HL-60/S4 treated with retinoic acid at 250 ng/mL for 4 days and 3 days (cell line): ENCODE results near the gene GRM7.
"Not testable (repeated sequence)": the region's sequence is repeated elsewhere in the genome, so short reads cannot be mapped to it uniquely, and the experiment has no call there.

Source experiments
- in situ Hi-C: fragments of 300-500 bp; cut with MboI; formaldehyde crosslinking; loops from 2 replicates; pipeline ENCODE4 v1.7.0; 2022; ENCODE audit warnings: low sequenced_read_pairs

Gene GRM7

GRCh38 chr3:6860954-6861624 is at the start of gene GRM7:
TSS of gene GRM7 (plus strand) at chr3:6861115.
- in situ Hi-C loops, result no loop called here

DNA sequence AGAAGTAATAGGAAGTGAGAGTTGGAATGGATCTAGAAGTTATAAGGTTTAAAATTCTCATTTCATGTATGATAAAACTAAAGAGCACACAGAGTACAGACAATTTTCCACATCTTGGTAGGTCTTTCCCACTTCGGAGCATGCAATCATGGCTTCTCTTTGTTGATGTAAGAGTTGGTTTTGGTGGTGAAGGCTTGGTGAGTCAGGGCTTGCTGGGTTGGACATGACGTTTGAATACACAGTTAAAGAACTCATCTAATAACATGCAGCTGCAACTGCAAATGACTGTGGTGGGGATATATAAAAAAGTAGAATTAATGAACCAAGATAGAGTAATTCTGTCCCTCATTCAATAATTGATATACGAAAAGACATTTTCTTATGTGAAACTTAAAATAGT is 39.5 kb upstream of the GRM7 start:
- in situ Hi-C loops, result no loop called here

- in situ Hi-C loops, result no loop called here
Observed at GRCh38 chr3:6825524-6825923, 35.4 kb upstream of the GRM7 start.

DNA sequence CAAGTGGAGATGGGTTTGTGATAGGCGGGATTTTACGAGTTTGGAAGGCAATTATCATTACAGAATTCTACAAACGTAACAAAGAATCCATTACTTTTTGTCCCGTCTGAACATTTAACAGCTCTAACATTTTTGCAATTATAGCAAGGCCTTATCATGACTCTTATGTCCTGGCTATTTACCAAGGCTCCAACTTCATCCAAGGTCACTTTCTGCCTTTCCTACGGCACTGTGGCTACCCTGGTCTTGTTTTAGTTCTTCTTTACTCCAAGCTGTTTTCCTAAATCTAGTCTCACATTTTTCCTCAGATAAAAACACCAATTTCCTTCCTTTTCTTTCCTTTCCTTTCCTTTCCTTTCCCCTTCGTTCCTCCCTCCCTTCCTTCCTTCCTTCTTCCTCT is 33.5 kb upstream of the GRM7 start:
- in situ Hi-C loops, result no loop called here

DNA sequence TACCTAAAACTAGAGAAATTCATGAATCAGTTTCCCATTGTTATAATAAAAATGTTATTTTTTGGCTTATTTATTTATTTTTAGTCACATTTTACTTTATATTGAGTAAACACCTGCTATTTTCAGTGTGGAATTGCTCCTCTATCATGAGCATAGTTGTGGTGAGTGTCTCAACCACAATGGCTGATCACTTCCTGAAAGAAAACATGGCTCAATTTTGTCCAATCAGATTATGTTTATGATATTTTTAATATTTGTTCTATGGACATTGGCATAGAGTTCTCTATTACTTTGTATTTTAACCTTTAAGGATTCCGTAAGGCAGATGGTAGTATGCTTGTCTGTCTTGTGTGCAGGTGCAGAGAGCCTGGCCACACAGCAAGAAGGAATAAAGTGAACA is 16.2 kb upstream of the GRM7 start:
- in situ Hi-C loops, result no loop called here

GRCh38 chr3:6854184-6854583 is 6.7 kb upstream of the GRM7 start:
- in situ Hi-C loops, result no loop called here

GRCh38 chr3:6857510-6857909 is 3.4 kb upstream of the GRM7 start:
- in situ Hi-C loops, result no loop called here

DNA sequence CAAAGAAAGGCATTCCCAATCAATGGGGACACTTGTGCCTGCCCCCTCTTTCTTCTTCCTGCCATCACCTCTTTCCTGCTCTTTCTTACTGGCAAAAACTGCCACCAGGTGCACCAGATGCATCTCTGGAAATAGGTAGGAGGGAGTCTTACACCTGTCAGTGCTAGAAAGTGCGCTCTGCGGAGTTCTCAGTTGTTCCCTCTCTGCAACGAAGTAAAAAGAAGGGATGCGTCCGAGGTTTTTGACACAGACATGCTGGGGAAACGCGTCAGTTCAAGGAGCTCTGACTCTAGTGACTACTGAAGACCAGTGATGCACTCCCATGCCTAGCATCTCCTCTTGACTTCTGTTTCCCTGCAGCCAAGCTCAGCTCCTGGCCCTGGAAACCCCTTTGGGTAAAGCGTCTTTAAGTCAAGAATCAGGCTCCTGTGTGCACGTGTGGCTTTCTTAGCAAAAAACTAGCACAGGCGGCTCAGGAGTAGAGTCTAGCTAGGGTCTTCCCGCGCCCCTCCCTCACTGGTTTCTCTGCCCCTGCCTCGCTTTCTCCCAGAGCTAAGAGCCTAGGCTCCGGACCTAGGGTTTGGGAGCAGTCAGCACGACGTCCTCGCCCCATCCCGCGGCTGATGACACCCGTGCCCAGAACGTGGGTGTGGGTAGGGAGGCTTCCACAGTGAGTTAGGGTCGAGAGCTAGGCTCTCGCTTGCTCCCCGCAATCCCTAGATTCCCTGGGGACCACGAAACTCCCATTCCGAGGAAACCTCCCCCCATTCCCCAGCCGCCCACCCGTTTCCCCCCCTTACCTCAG is 564 bp upstream of the GRM7 start:
- in situ Hi-C loops, result no loop called here

DNA sequence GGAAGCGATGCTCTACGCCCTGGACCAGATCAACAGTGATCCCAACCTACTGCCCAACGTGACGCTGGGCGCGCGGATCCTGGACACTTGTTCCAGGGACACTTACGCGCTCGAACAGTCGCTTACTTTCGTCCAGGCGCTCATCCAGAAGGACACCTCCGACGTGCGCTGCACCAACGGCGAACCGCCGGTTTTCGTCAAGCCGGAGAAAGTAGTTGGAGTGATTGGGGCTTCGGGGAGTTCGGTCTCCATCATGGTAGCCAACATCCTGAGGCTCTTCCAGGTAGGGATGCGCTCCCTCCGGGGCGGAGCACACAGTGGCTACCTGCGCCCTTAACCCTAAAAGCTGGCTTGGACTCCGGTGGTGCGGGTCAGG is 698 bp downstream of the GRM7 start:
- in situ Hi-C loops, result no loop called here

GRCh38 chr3:6862041-6862879 is 1.3 kb downstream of the GRM7 start:
- in situ Hi-C loops, result no loop called here

DNA sequence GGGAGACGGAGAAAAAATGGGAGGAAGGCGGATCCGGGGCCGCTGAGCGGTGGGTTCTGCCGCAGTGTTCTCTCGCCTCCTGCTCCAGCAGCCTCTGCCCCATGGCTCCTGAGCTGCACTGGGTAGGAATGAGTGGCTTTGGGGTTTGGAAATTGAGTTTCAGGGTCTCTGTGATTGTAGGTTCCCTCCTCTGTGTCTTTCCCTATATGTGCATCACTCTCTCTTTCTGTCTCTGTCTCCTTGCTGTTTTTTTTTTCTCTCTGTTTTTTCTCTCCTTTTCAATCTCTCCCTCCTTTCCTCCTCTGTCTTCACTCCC is 1.9 kb downstream of the GRM7 start:
- in situ Hi-C loops, result no loop called here

GRCh38 chr3:6867269-6867668 is 6.4 kb downstream of the GRM7 start:
- in situ Hi-C loops, result no loop called here

DNA sequence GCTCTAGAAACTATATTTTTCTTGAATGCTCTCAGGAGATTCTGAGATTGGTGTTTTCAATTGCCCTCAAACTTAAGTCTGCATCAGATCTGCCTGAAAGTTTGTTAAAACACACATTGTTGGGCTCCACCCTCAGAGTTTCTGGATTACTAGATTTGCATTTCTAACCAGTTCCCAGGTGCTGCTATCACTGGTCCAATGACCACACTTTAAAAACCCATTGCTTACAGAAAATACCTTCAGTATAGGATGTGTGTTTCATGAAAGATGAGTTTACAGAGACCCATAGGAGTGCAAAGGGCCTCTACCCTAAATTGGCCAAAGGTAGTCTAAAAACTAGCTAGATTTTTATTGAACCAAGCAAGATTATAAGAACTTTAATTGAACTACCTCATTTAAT is 17.8 kb downstream of the GRM7 start:
- in situ Hi-C loops, result no loop called here

GRCh38 chr3:6912240-6912639 is 51.3 kb downstream of the GRM7 start:
- in situ Hi-C loops, result no loop called here

DNA sequence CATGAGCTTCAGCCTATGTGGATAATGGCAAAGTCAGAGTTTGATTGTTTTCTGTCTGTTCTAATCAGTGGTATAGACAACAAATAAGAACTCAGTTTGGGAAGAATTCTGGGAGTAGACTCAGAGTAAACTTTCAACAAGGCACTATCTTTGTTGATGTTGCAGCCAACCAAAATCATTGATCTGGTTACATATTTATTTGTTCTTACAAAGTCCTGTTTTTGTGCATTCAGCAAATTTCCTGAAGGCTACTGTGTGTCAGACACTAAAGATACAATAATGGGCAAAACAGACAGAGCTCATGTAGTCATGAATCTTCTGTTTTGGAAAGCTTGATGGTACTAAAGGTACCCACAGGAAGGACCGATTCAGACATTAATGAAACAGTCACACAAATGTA is 55.0 kb downstream of the GRM7 start:
- in situ Hi-C loops, result no loop called here

GRCh38 chr3:6921066-6921465 is 60.2 kb downstream of the GRM7 start:
- in situ Hi-C loops, result no loop called here

- in situ Hi-C loops, result no loop called here
Observed at GRCh38 chr3:6921876-6922275, 61.0 kb downstream of the GRM7 start.

- in situ Hi-C loops, result no loop called here
Observed at GRCh38 chr3:6928064-6928463, 67.1 kb downstream of the GRM7 start.

DNA sequence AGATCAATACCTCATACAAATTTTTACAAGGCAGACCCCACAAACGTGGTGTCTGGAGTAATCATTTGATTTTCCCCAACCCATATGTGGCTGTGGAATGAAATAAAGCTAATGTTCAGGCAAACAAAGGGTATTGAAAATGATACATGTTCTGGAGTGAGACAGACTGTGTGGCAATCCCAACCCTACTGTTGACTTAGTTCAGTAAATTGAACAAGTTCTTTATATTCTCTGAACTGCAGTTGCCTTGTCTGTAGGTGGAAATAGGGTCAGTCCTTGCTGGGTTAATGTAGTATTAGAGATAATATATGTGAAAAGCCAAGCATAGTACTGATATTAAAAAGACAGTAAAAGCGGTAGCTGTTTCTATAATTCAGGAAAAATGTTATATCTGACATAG is 69.0 kb downstream of the GRM7 start:
- in situ Hi-C loops, result no loop called here

DNA sequence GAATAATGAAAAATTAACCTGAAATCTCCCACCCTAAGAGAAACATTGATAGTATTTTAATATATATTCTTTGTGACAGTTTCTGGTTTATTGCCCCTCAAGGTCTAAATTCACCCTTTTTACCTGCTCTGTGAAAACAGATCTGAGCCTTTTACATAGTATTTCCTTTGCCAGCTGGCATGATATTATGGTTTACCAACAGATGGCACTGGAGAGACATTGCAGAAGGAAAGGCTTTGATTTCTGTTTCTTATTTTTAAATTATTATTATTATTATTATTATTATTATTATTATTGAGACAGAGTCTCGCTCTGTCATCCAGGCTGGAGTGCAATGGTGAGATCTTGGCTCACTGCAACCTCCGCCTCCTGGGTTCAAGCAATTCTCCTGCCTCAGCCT is 74.5 kb downstream of the GRM7 start:
- in situ Hi-C loops, result not testable (repeated sequence)

GRCh38 chr3:6935970-6936369 is 75.1 kb downstream of the GRM7 start:
- in situ Hi-C loops, result no loop called here

DNA sequence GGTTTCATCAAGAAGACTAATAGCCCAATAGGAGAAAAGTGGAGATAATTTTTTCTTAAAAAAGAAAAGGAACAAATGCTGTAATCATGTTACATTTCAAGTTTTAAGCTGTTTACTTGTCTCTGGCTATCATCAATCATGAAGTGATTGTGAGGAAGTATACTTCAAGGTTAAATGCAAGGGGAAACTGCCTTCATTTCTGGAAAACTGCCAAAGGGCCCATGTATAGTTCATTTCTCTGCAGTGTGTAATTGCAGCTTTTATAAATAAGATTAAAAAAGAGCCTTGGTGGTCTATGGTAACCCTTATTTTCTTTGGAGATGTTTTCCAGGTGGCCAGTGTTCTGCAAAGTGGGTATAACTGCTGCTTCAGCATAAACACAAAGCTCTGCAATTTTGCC is 101.9 kb downstream of the GRM7 start:
- in situ Hi-C loops, result no loop called here
